HT-29 (cell line): Measurements from ENCODE around the gene GNAO1. TPM values are rescaled to one million over a fixed set of nuclear protein-coding genes. Genes with fewer than 3 reads are reported as not detected.

Source experiments
- DNase-seq: peaks from one replicate; pipeline ENCODE4 v3.0.0-alpha.2; 2015; ENCODE audit warnings: low spot score
- total RNA-seq: library from RNA; depleted of rRNA; stranded (reverse); fragments of >200 nt; shearing (Covaris generic); gene quantifications from 2 replicates; pipeline ENCODE4 v1.2.3, GENCODE V29; 2014

The GNAO1 gene
- total RNA-seq, 1 experiment from 2014 or later: 0.10 TPM

GRCh38 chr16:56289416-56289815 is 98.1 kb downstream of the GNAO1 start:
- DNase-seq: no peak

GRCh38 chr16:56289862-56290261 is 98.6 kb downstream of the GNAO1 start:
- no peak for DNase-seq

GRCh38 chr16:56294014-56294413 is 102.7 kb downstream of the GNAO1 start:
- no peak for DNase-seq

- no peak for DNase-seq
Observed at GRCh38 chr16:56294579-56294978, 103.3 kb downstream of the GNAO1 start.

- no peak for DNase-seq
Observed at GRCh38 chr16:56295059-56295665, 103.9 kb downstream of the GNAO1 start.

GRCh38 chr16:56295739-56296527 is 104.6 kb downstream of the GNAO1 start:
- DNase-seq: no peak

- no peak for DNase-seq
Observed at GRCh38 chr16:56297684-56298083, 106.4 kb downstream of the GNAO1 start.

- no peak for DNase-seq
Observed at GRCh38 chr16:56298116-56298515, 106.8 kb downstream of the GNAO1 start.

GRCh38 chr16:56298948-56299596 is 107.8 kb downstream of the GNAO1 start:
- no peak for DNase-seq

GRCh38 chr16:56300242-56300623 is 108.9 kb downstream of the GNAO1 start:
- DNase-seq: no peak

GRCh38 chr16:56300891-56301850 is 109.9 kb downstream of the GNAO1 start:
- no peak for DNase-seq

GRCh38 chr16:56302506-56302905 is 111.2 kb downstream of the GNAO1 start:
- no peak for DNase-seq

- no peak for DNase-seq
Observed at GRCh38 chr16:56303066-56303715, 111.9 kb downstream of the GNAO1 start.

GRCh38 chr16:56303880-56304279 is 112.6 kb downstream of the GNAO1 start:
- DNase-seq: no peak

GRCh38 chr16:56305956-56306565 is 114.8 kb downstream of the GNAO1 start:
- no peak for DNase-seq

- DNase-seq: no peak
Observed at GRCh38 chr16:56306690-56307533, 115.6 kb downstream of the GNAO1 start.

GRCh38 chr16:56307534-56307873 is 116.2 kb downstream of the GNAO1 start:
- no peak for DNase-seq

- DNase-seq: no peak
Observed at GRCh38 chr16:56309008-56309407, 117.7 kb downstream of the GNAO1 start.

- no peak for DNase-seq
Observed at GRCh38 chr16:56310690-56311089, 119.4 kb downstream of the GNAO1 start.
